K562 (cell line): Measurements from ENCODE around the gene ZNF318. TPM values are rescaled to one million over a fixed set of nuclear protein-coding genes. Genes with fewer than 3 reads are reported as not detected.

Experiments used
- ASH1L ChIP-seq: fragments of 450-650 bp; IDR thresholded peaks from 2 replicates; pipeline ENCODE4 v1.6.1; 2018; ENCODE audit warnings: borderline replicate concordance, mild to moderate bottlenecking, low read depth; ENCODE audit not compliant: partially characterized antibody
- CBX5 ChIP-seq: IDR thresholded peaks from 2 replicates; pipeline ENCODE4 v1.6.1; 2014; ENCODE audit warnings: low read depth, borderline replicate concordance
- CHD2 ChIP-seq: IDR thresholded peaks from 2 replicates; pipeline ENCODE4 v1.6.1; 2011; ENCODE audit warnings: low read depth, low read length
- DMBX1 ChIP-seq: fragments of 250-450 bp; sonication (Bioruptor Pico); IDR thresholded peaks from 2 replicates; pipeline ENCODE4 v1.8.0; 2022; ENCODE audit warnings: inconsistent platforms, mild to moderate bottlenecking, moderate library complexity, borderline replicate concordance
- FOXK1 ChIP-seq: sonication (generic); formaldehyde crosslinking; IDR thresholded peaks from 2 replicates; pipeline ENCODE4 v1.8.0; 2022; ENCODE audit warnings: missing genetic modification reagents, mild to moderate bottlenecking, borderline replicate concordance
- HDGF ChIP-seq: fragments of 450-650 bp; IDR thresholded peaks from 2 replicates; pipeline ENCODE4 v1.6.1; 2016
- MECOM ChIP-seq: fragments of 250-450 bp; sonication (Bioruptor Pico); IDR thresholded peaks from 2 replicates; pipeline ENCODE4 v1.8.0; 2022; ENCODE audit warnings: inconsistent platforms
- NELFE ChIP-seq: IDR thresholded peaks from 2 replicates; pipeline ENCODE4 v1.6.1; 2011; ENCODE audit warnings: mild to moderate bottlenecking; ENCODE audit not compliant: insufficient read depth, insufficient read length
- OTX1 ChIP-seq: fragments of 450-650 bp; formaldehyde crosslinking; IDR thresholded peaks from 2 replicates; pipeline ENCODE4 v1.4.0; 2022; ENCODE audit warnings: mild to moderate bottlenecking
- POLR2AphosphoS2 ChIP-seq: IDR thresholded peaks from 2 replicates; pipeline ENCODE4 v1.6.1; 2012; ENCODE audit warnings: low read length, improper control_type of control experiment
- RCOR1 ChIP-seq, 2 experiments: IDR thresholded peaks; 2 replicates each; pipeline ENCODE4 v1.6.1; 2012; ENCODE audit warnings: low read depth in 2 of 2, low read length in 2 of 2, borderline replicate concordance in 1 of 2, improper control_type of control experiment in 1 of 2
- SAFB2 ChIP-seq: fragments of 200-400 bp; formaldehyde crosslinking; IDR thresholded peaks from 2 replicates; pipeline ENCODE4 v1.6.1; 2018; ENCODE audit warnings: borderline replicate concordance, low read length, low read depth, moderate library complexity; ENCODE audit not compliant: severe bottlenecking
- TCF7 ChIP-seq: sonication (generic); IDR thresholded peaks from 2 replicates; pipeline ENCODE4 v1.6.1; 2016; ENCODE audit warnings: antibody characterized with exemption, borderline replicate concordance
- ZBTB1 ChIP-seq: sonication (generic); formaldehyde crosslinking; IDR thresholded peaks from 2 replicates; pipeline ENCODE4 v1.8.1; 2023; ENCODE audit warnings: missing genetic modification reagents, low read depth, mild to moderate bottlenecking, borderline replicate concordance
- ZFP1 ChIP-seq: fragments of 450-650 bp; formaldehyde crosslinking; IDR thresholded peaks from 2 replicates; pipeline ENCODE4 v1.4.0; 2020; ENCODE audit warnings: mild to moderate bottlenecking, mixed read lengths
- ZFP36 ChIP-seq: fragments of 150-350 bp; IDR thresholded peaks from 2 replicates; pipeline ENCODE4 v1.6.1; 2018; ENCODE audit warnings: low read length, low read depth; ENCODE audit not compliant: partially characterized antibody
- ZNF133 ChIP-seq: fragments of 250-450 bp; sonication (Bioruptor Pico); IDR thresholded peaks from 2 replicates; pipeline ENCODE4 v1.4.0; 2020; ENCODE audit warnings: mild to moderate bottlenecking
- ZNF184 ChIP-seq: sonication (generic); formaldehyde crosslinking; IDR thresholded peaks from 2 replicates; pipeline ENCODE4 v1.5.0; 2020; ENCODE audit warnings: missing genetic modification reagents
- ZNF239 ChIP-seq: fragments of 250-450 bp; sonication (Bioruptor Pico); IDR thresholded peaks from 2 replicates; pipeline ENCODE4 v1.4.0; 2020; ENCODE audit warnings: mild to moderate bottlenecking
- ZNF347 ChIP-seq: fragments of 450-650 bp; formaldehyde crosslinking; IDR thresholded peaks from 2 replicates; pipeline ENCODE4 v1.4.0; 2020; ENCODE audit warnings: low read depth, mild to moderate bottlenecking, moderate library complexity
- ZZZ3 ChIP-seq: fragments of 450-650 bp; IDR thresholded peaks from 2 replicates; pipeline ENCODE4 v1.6.1; 2016; ENCODE audit warnings: antibody characterized with exemption, mild to moderate bottlenecking, moderate library complexity
- polyA plus RNA-seq, 8 experiments: library from polyadenylated mRNA; depleted of rRNA in 4 of 8; stranded (reverse) in 5 of 8; unstranded in 3 of 8; fragments of >200 nt; fragmentation: Nextera tagmentation in 2 of 8; fragmentation: Illumina TruSeq in 1 of 8; extraction: Ambion mirVana in 2 of 8; extraction: Trizol in 1 of 8; gene quantifications; 2 replicates each; pipeline versions ENCODE4 v1.2.1 to v1.2.3, GENCODE V29; 2011 to 2014; ENCODE audit warnings: inconsistent platforms in 1 of 8, missing spikeins in 1 of 8
- total RNA-seq, 7 experiments: library from RNA; depleted of rRNA in 6 of 7; stranded (reverse); fragments of >200 nt in 6 of 7; fragmentation: Illumina TruSeq in 2 of 7; extraction: Trizol in 2 of 7; gene quantifications; 2 replicates each; pipeline versions ENCODE4 v1.2.1 to v1.2.3, GENCODE V29; 2011 to 2021; ENCODE audit warnings: low replicate concordance in 1 of 7
- TF ChIP-seq, protein P1 (sequence below): fragments of 450-650 bp; IDR thresholded peaks from 2 replicates; pipeline ENCODE4 v1.6.1; 2016; ENCODE audit warnings: low read depth

The ZNF318 gene
- total and polyA plus RNA-seq, 9 of the 15 experiments (the other 6 are each of a cell fraction or from before 2014, with no cell fraction given) = 3.2 to 19.0 (median 9.2) TPM

DNA sequence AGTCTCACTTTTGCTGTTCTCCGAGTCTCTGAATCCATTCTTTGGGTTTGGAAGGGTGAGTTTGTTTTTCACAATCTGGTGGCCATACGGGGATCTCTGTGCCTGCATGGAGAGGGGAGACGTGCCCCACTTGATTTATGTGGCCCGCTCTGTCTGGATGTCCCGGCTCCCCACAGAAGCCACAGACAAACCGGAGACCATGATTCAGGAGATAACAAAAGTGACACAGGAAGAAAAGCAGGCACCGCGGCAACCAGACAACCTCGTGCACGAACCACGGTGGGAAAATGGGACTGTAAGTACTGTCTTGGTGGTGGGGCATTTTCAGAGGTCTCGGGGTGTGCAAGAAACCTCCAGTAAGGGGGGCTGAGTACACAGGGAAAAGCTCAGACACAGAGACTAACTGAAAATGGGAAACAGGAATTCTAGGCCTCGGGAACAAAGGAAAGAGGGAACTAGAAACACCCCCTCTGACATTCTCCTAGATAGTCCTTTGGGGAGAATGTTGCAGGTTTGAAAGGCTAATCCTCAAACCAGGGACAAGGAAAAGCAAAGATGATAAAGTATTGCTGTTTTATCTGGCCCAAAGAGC, 22.1 kb upstream of the ZNF318 start (continued):
- TF ChIP-seq MECOM (CRISPR knock-in tag) (peak; percentile 41; the same call in 1 of the 2 replicates), CBX5 (no peak), ZNF184 (CRISPR knock-in tag) (no peak), FOXK1 (CRISPR knock-in tag) (no peak), ZNF239 (CRISPR knock-in tag) (no peak), ASH1L (no peak), HDGF (no peak), CHD2 (no peak), ZNF133 (CRISPR knock-in tag) (no peak), POLR2AphosphoS2 (no peak), NELFE (no peak), ZFP36 (peak; percentile 10), ZNF347 (CRISPR knock-in tag) (no peak), ZZZ3 (no peak), SAFB2 (no peak), RCOR1 (IDR thresholded peaks at IDR 0.05; ENCODE audit: borderline replicate concordance in 1 of 2, low read depth in 2 of 2, low read length in 2 of 2) (peak in 1 of 2 experiments; percentile 85; a peak in 2 of 4 replicates), ZFP1 (no peak), OTX1 (no peak), DMBX1 (CRISPR knock-in tag) (no peak), ZBTB1 (peak; percentile 94), TCF7 (no peak)
- TF ChIP-seq, protein P1, sequence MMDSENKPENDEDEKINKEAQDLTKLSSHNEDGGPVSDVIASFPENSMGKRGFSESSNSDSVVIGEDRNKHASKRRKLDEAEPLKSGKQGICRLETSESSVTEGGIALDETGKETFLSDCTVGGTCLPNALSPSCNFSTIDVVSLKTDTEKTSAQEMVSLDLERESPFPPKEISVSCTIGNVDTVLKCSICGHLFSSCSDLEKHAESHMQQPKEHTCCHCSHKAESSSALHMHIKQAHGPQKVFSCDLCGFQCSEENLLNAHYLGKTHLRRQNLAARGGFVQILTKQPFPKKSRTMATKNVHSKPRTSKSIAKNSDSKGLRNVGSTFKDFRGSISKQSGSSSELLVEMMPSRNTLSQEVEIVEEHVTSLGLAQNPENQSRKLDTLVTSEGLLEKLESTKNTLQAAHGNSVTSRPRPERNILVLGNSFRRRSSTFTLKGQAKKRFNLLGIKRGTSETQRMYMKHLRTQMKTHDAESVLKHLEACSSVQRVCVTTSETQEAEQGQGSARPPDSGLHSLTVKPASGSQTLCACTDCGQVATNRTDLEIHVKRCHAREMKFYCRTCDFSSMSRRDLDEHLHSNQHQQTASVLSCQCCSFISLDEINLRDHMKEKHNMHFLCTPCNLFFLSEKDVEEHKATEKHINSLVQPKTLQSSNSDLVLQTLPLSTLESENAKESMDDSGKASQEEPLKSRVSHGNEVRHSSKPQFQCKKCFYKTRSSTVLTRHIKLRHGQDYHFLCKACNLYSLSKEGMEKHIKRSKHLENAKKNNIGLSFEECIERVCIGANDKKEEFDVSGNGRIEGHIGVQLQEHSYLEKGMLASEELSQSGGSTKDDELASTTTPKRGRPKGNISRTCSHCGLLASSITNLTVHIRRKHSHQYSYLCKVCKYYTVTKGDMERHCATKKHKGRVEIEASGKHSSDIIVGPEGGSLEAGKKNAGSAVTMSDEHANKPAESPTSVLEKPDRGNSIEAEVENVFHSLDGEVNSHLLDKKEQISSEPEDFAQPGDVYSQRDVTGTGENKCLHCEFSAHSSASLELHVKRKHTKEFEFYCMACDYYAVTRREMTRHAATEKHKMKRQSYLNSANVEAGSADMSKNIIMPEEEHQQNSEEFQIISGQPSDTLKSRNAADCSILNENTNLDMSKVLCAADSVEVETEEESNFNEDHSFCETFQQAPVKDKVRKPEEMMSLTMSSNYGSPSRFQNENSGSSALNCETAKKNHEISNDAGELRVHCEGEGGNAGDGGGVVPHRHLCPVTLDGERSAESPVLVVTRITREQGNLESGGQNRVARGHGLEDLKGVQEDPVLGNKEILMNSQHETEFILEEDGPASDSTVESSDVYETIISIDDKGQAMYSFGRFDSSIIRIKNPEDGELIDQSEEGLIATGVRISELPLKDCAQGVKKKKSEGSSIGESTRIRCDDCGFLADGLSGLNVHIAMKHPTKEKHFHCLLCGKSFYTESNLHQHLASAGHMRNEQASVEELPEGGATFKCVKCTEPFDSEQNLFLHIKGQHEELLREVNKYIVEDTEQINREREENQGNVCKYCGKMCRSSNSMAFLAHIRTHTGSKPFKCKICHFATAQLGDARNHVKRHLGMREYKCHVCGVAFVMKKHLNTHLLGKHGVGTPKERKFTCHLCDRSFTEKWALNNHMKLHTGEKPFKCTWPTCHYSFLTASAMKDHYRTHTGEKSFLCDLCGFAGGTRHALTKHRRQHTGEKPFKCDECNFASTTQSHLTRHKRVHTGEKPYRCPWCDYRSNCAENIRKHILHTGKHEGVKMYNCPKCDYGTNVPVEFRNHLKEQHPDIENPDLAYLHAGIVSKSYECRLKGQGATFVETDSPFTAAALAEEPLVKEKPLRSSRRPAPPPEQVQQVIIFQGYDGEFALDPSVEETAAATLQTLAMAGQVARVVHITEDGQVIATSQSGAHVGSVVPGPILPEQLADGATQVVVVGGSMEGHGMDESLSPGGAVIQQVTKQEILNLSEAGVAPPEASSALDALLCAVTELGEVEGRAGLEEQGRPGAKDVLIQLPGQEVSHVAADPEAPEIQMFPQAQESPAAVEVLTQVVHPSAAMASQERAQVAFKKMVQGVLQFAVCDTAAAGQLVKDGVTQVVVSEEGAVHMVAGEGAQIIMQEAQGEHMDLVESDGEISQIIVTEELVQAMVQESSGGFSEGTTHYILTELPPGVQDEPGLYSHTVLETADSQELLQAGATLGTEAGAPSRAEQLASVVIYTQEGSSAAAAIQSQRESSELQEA = no peak
